Prostate gland (tissue), 2 donors: ENCODE data around the gene QTRT2.

Experiments
- CTCF ChIP-seq, 4 experiments: fragments of 200-600 bp in 2 of 4; fragments of 450-650 bp in 2 of 4; sonication (generic) in 2 of 4; IDR thresholded peaks; 1 replicate in 3 of 4; 2 replicates in 1 of 4; pipeline ENCODE4 v1.5.1; 2016 to 2019; ENCODE audit warnings: antibody characterized with exemption in 4 of 4, mild to moderate bottlenecking in 2 of 4, moderate library complexity in 2 of 4
- POLR2A ChIP-seq: fragments of 450-650 bp; IDR thresholded peaks from one replicate; pipeline ENCODE4 v1.6.1; 2016; ENCODE audit warnings: antibody characterized with exemption, mild to moderate bottlenecking

GRCh38 chr3:114122027-114122709 lies 65.6 kb downstream of the QTRT2 start:
- TF ChIP-seq CTCF (IDR thresholded peaks at IDR 0.05) (no peak), POLR2A (no peak)
